Measurements from ENCODE around the gene KHDC4. TPM values are rescaled to one million over a fixed set of nuclear protein-coding genes. Genes with fewer than 3 reads are reported as not detected.

The KHDC4 gene
- 10 to 100 TPM; 30.9 to 62.0 (median 39.5) TPM for total RNA-seq

GRCh38 chr1:155934097-155934935 lies at the start of gene KHDC4:
Gene KHDC4, minus strand, starts transcription at chr1:155934413. Its CDS starts 40 bp downstream, at chr1:155934373.
- TF ChIP-seq CTCF (IDR thresholded peaks at IDR 0.05; ENCODE audit: low read depth): no peak

GRCh38 chr1:155983191-155984024 lies 49.2 kb upstream of the KHDC4 start:
- TF ChIP-seq CTCF (IDR thresholded peaks at IDR 0.05; ENCODE audit: low read depth): no peak

- no peak for TF ChIP-seq CTCF (IDR thresholded peaks at IDR 0.05; ENCODE audit: low read depth)
These were observed 47.9 kb upstream of the KHDC4 start for GRCh38 chr1:155982106-155982505.

GRCh38 chr1:155981266-155982088 lies 47.3 kb upstream of the KHDC4 start:
- TF ChIP-seq CTCF (IDR thresholded peaks at IDR 0.05; ENCODE audit: low read depth): no peak

- no peak for TF ChIP-seq CTCF (IDR thresholded peaks at IDR 0.05; ENCODE audit: low read depth)
These were observed 45.6 kb upstream of the KHDC4 start for GRCh38 chr1:155979597-155980343.

GRCh38 chr1:155978973-155979429 lies 44.8 kb upstream of the KHDC4 start:
- TF ChIP-seq CTCF (IDR thresholded peaks at IDR 0.05; ENCODE audit: low read depth): no peak
